ENCODE measurements around the gene MARCHF5.
"Not testable (repeated sequence)": the region's sequence is repeated elsewhere in the genome, so short reads cannot be mapped to it uniquely, and the experiment has no call there.

MARCHF5 gene

DNA sequence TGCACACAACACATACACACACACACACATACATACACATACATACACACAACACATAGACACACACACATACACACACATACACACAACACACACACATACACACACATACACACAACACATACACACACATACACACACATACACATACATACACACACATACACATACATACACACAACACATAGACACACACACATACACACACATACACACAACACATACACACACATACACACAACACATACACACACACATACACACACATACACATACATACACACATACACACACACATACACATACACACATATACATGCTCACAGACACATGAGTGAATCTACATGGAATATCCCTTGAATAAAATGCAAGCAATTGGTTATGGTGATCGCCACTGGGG is 102.2 kb downstream of the MARCHF5 start:
- DNase-seq: not testable (repeated sequence)

DNA sequence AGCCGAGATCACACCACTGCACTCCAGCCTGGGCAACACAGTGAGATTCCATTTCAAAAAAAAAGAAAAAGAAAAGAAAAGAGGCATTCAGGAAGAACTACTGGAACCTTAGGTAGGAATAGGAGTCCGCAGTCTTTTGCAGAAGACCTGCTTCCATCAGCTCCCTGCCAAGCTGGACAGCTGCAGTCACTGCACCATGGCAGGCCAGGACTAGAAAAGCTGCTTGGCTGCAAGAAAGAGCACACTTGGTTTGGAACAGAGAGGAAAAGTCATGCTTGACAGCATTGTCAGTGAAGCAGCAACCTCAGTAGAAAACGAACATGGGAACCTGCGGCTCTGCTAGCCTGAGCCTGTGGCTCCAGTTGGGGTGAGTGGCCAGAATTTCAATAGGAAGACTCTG is 104.3 kb downstream of the MARCHF5 start:
- DNase-seq: no peak

DNA sequence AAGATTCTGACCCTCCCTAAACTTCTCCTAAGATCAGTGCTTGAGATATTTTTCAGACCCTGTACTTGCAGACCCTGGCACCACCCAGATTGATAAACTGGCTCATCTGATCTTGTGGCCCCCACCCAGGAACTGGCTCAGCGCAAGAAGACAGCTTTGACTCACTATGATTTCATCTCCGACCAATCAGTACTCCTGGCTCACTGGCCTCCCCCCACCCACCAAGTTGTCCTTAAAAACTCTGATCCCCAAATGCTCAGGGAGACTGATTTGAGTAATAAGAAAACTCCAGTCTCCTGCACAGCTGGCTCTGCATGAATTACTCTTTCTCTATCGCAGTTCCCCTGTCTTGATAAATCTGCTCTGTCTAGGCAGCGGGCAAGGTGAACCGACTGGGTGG is 111.3 kb downstream of the MARCHF5 start:
- DNase-seq: not testable (repeated sequence)

Measured in activated CD4-positive, alpha-beta T cell treated with anti-CD3 and anti-CD28 coated beads, Interleukin-2, amount 50 U/mL, for 4 hours (primary cell).